MM.1S (cell line): ENCODE data around the gene FOS.

ENCODE experiments used
- EZH2 ChIP-seq: fragments of 300-600 bp; sonication (generic); optimal IDR thresholded peaks from 2 replicates; pipeline ENCODE3; 2017; ENCODE audit warnings: low read depth, mild to moderate bottlenecking, antibody characterized with exemption, low read length, mixed read lengths
- TF ChIP-seq, protein P1 (sequence below): fragments of 300-600 bp; sonication (generic); IDR thresholded peaks from 2 replicates; pipeline ENCODE4 v1.5.1; 2016; ENCODE audit warnings: antibody characterized with exemption, low read length, mixed read lengths

DNA sequence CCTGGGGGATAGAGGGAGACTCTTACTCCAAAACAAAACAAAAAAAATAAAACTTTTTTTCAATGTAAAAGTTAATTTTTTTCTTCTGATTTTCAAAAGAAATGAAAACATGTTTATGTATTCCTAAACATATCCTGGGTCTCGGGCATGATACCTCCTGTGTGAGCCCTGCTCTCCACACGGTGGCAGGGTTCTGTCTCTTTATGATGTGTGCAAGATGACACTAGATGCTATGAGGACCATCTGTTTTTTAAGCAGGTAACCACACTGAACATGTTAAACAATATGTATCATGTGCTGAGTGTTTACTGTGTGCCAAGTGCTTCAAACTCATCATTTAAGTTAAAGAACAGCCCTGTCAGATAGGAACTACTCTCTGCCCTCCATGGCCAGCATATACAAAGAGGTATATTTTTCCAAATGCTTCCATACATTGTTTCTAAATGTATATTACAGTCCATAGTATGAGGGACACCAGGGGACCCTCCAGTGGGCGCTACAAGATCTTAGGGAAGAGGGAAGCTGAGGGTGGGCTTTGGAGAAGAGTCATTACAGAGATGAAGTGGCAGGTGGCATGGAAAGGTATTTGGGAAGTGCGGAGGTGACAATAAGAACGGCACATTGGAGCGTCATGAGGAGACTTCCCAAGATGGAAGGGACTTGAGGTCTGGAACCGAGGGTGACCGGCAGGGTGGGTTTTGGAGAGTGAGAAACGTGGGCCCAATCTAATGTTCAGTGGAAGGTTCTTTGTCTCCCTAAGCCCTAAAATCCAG is 28.5 kb downstream of the FOS start:
- TF ChIP-seq, protein P1, sequence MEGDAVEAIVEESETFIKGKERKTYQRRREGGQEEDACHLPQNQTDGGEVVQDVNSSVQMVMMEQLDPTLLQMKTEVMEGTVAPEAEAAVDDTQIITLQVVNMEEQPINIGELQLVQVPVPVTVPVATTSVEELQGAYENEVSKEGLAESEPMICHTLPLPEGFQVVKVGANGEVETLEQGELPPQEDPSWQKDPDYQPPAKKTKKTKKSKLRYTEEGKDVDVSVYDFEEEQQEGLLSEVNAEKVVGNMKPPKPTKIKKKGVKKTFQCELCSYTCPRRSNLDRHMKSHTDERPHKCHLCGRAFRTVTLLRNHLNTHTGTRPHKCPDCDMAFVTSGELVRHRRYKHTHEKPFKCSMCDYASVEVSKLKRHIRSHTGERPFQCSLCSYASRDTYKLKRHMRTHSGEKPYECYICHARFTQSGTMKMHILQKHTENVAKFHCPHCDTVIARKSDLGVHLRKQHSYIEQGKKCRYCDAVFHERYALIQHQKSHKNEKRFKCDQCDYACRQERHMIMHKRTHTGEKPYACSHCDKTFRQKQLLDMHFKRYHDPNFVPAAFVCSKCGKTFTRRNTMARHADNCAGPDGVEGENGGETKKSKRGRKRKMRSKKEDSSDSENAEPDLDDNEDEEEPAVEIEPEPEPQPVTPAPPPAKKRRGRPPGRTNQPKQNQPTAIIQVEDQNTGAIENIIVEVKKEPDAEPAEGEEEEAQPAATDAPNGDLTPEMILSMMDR = 0 out of 2 replicates have a peak, but pooled peaks have one; percentile 8
- no peak for TF ChIP-seq EZH2
